ENCODE results near the gene DVL3.

- TF ChIP-seq CTCF (IDR thresholded peaks at IDR 0.05; ENCODE audit: poor library complexity) (no peak), EZH2 (IDR thresholded peaks at IDR 0.05; ENCODE audit: borderline replicate concordance) (no peak), EZH2phosphoT487 (IDR thresholded peaks at IDR 0.05; ENCODE audit: low read depth, severe bottlenecking, unreplicated experiment) (no peak)
Measured at GRCh38 chr3:184154885-184155643, at the start of gene DVL3.

All from hepatocyte (in vitro differentiated cells).